ENCODE data around the gene KLF11. TPM values are rescaled to one million over a fixed set of nuclear protein-coding genes. Genes with fewer than 3 reads are reported as not detected.

The KLF11 gene
- total and polyA plus RNA-seq, 2 of the 8 experiments (the other 6 are each of a cell fraction or from before 2014, with no cell fraction given) = 6.4 to 10.1 TPM

DNA sequence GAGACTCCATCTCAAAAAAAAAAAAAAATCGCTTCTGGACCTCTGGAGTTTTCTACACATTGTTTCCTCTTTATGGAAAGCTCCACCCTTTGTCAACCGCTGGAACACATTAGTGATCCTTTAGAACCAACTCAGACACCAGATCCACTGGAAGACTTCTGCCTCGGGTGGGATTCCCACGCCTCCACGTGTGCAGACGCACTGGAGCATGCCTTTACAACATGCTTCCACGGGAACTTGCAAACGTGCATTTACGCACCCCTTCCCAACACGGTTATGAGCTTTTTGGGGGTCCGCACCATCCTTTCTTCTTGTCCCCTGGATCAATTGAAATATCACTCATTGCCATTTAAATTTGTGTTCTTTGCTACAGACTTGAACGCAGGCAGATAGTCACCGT is 31.8 kb downstream of the KLF11 start:
- no peak overlapping the region for H3K4me3 ChIP-seq (ENCODE audit: extremely low read depth in 1 of 4, insufficient read depth in 2 of 4, low read depth in 3 of 4, low read length in 4 of 4)
- no peaks in the 10 kb centered on the region for H3K36me3 ChIP-seq (ENCODE audit: control insufficient read depth in 2 of 4, insufficient read depth in 4 of 4, low read length in 3 of 4)
- H3K14ac ChIP-seq (ENCODE audit: insufficient read length) = no peak overlapping the region
- peaks cover 5% of the 10 kb centered on the region; the same call in 1 of the 2 replicates for H3K23me2 ChIP-seq (ENCODE audit: low read depth, low read length)
- H3K9ac ChIP-seq (replicated peaks in 1 of 4; ENCODE audit: extremely low read depth in 1 of 4, low read depth in 3 of 4, low read length in 3 of 4) = no peak overlapping the region
- no peak for DNase-seq (ENCODE audit: low read depth in 1 of 2, low spot score in 2 of 2)
- H3K79me1 ChIP-seq (ENCODE audit: low read depth, low read length) = no peaks in the 10 kb centered on the region
- H2AFZ ChIP-seq (ENCODE audit: low read length) = no peak overlapping the region
- H4K20me1 ChIP-seq (replicated peaks in 1 of 2; ENCODE audit: control insufficient read depth in 1 of 2, insufficient read depth in 2 of 2, low read length in 2 of 2) = no peaks in the 10 kb centered on the region
- no peak overlapping the region for H3K56ac ChIP-seq (replicated peaks; ENCODE audit: insufficient read length, low read depth, low read length)
- H2BK12ac ChIP-seq (ENCODE audit: low read depth, low read length) = no peak overlapping the region
- H2BK20ac ChIP-seq (ENCODE audit: low read length) = no peak overlapping the region
- no peak overlapping the region for H2AK5ac ChIP-seq (ENCODE audit: low read depth, low read length)
- no peak overlapping the region for H3K27ac ChIP-seq (ENCODE audit: low read depth, low read length)
- peaks cover 7 to 19% (median 17%) of the 10 kb centered on the region in 4 experiments for H3K27me3 ChIP-seq (replicated peaks in 1 of 4; ENCODE audit: control insufficient read depth in 3 of 4, extremely low read depth in 1 of 4, insufficient read depth in 3 of 4, low read length in 3 of 4)
- H2BK120ac ChIP-seq (replicated peaks; ENCODE audit: low read depth, low read length) = no peak overlapping the region
- H3K18ac ChIP-seq (ENCODE audit: extremely low read depth, low read length) = no peak overlapping the region
- H2BK15ac ChIP-seq (ENCODE audit: low read length) = no peak overlapping the region
- peaks cover 2 to 14% (median 8%) of the 10 kb centered on the region in 4 experiments; a peak in 4 of 7 replicates for H3K4me1 ChIP-seq (replicated peaks in 1 of 4; ENCODE audit: control insufficient read depth in 3 of 4, insufficient read depth in 4 of 4, low read length in 3 of 4)
- FAIRE-seq = no peak
- 69% methylated on average over 12 of the region's 13 CpGs; no CpG with 5 or more reads in 1 of the 2 experiments for WGBS, 2 experiments (ENCODE audit: extremely low coverage in 1 of 2, insufficient coverage in 1 of 2, insufficient read length in 1 of 2, insufficient replicate concordance in 2 of 2, low coverage in 1 of 2, low lambda C conversion rate in 2 of 2, missing lambda C conversion rate in 1 of 2)
- no peak overlapping the region for H3K4ac ChIP-seq (replicated peaks; ENCODE audit: insufficient read length, low read depth, low read length)
- H4K91ac ChIP-seq (replicated peaks; ENCODE audit: insufficient read length, low read length) = no peak overlapping the region
- ChIA-PET CTCF (ENCODE audit: partially characterized antibody) (interaction anchor here (0.7 to 20.0 kb wide), 6 partner anchors 19 to 722 kb away, joined by 3 to 429 read pairs (median 10); no protein-coding TSS in a partner anchor), POLR2A (ENCODE audit: partially characterized antibody) (interaction anchor here (1.2 kb wide), 1 partner anchor 10 kb away, joined by 3 read pairs; no protein-coding TSS in a partner anchor)
- no peaks in the 10 kb centered on the region for H3K9me3 ChIP-seq (ENCODE audit: insufficient read depth in 2 of 2, low read depth in 1 of 2, low read length in 1 of 2)
- H3K4me2 ChIP-seq (ENCODE audit: insufficient read depth in 1 of 2, low read depth in 2 of 2, low read length in 2 of 2) = no peak overlapping the region
- H3K23ac ChIP-seq (ENCODE audit: insufficient read length) = no peak overlapping the region
- no peak overlapping the region for H2BK5ac ChIP-seq (ENCODE audit: low read depth, low read length)
- no peak overlapping the region for H4K8ac ChIP-seq (ENCODE audit: extremely low read depth, insufficient read depth, low read length)
- H3K79me2 ChIP-seq (ENCODE audit: control insufficient read depth in 1 of 2, insufficient read depth in 2 of 2, low read length in 2 of 2) = no peaks in the 10 kb centered on the region
- no peak overlapping the region for H4K5ac ChIP-seq (ENCODE audit: insufficient read length, low read depth, low read length)
- no peak for TF ChIP-seq JUN (IDR thresholded peaks at IDR 0.05; ENCODE audit: low read depth, low read length)
- TF ChIP-seq EP300 (IDR thresholded peaks at IDR 0.05; ENCODE audit: borderline replicate concordance in 1 of 2, low read depth in 2 of 2, low read length in 2 of 2) = no peak
- TF ChIP-seq SIRT6 (IDR thresholded peaks at IDR 0.05; ENCODE audit: low read length) = no peak
- no peak for TF ChIP-seq TBP (IDR thresholded peaks at IDR 0.05; ENCODE audit: low read depth, low read length)
- TF ChIP-seq MAFK (IDR thresholded peaks at IDR 0.05; ENCODE audit: low read depth, low read length) = no peak
- no peak for TF ChIP-seq POLR2AphosphoS5 (IDR thresholded peaks at IDR 0.05; ENCODE audit: low read depth, low read length)
- no peak for TF ChIP-seq GTF2F1 (IDR thresholded peaks at IDR 0.05; ENCODE audit: borderline replicate concordance, low read depth, low read length)
- no peak for TF ChIP-seq EZH2 (IDR thresholded peaks at IDR 0.05; ENCODE audit: low read depth, low read length, severe bottlenecking)
- TF ChIP-seq RFX5 (IDR thresholded peaks at IDR 0.05; ENCODE audit: borderline replicate concordance, low read depth, low read length) = no peak
- no peak for TF ChIP-seq SP1 (IDR thresholded peaks at IDR 0.05; ENCODE audit: low read depth, low read length)
- TF ChIP-seq CHD2 (IDR thresholded peaks at IDR 0.05; ENCODE audit: low read length) = no peak
- TF ChIP-seq NRF1 (IDR thresholded peaks at IDR 0.05; ENCODE audit: low read depth, low read length) = no peak
- no peak for TF ChIP-seq NANOG (IDR thresholded peaks at IDR 0.05; ENCODE audit: insufficient read depth, low read depth, low read length, poor library complexity, severe bottlenecking)
- TF ChIP-seq JUND (IDR thresholded peaks at IDR 0.05; ENCODE audit: low read length) = no peak
